Prostate gland (tissue), 2 donors: Measurements from ENCODE around the gene MBD3L4.
"Not testable (repeated sequence)": the region's sequence is repeated elsewhere in the genome, so short reads cannot be mapped to it uniquely, and the experiment has no call there.

ENCODE experiments used
- CTCF ChIP-seq, 4 experiments: fragments of 200-600 bp in 2 of 4; fragments of 450-650 bp in 2 of 4; sonication (generic) in 2 of 4; IDR thresholded peaks; 1 replicate in 3 of 4; 2 replicates in 1 of 4; pipeline ENCODE4 v1.5.1; 2016 to 2019; ENCODE audit warnings: antibody characterized with exemption in 4 of 4, mild to moderate bottlenecking in 2 of 4, moderate library complexity in 2 of 4
- POLR2A ChIP-seq: fragments of 450-650 bp; IDR thresholded peaks from one replicate; pipeline ENCODE4 v1.6.1; 2016; ENCODE audit warnings: antibody characterized with exemption, mild to moderate bottlenecking

- not testable (repeated sequence) for TF ChIP-seq CTCF (IDR thresholded peaks at IDR 0.05); POLR2A
Observed at GRCh38 chr19:7067122-7067521, 27.1 kb upstream of the MBD3L4 start.
